ENCODE measurements around the gene CRADD.

DNA sequence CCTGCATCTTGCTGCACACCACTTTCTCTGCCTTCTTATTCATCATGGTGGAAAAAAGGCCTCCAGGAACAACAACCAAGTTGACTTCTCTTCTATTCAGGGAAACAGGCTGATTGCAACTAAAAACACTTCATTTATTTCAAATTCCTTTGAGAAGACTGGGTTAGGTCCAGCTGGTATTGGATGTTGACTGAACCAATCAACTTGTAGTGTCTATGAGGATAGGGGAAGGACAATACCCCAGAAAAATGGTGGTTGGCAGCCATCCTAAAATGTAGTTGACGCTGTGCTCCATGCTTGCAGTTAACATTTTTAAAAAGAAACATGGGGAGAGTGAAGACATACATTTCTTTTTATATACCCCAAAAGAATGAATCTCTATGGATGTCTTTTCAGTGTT is 34.4 kb upstream of the CRADD start:
- TF ChIP-seq, protein P1, sequence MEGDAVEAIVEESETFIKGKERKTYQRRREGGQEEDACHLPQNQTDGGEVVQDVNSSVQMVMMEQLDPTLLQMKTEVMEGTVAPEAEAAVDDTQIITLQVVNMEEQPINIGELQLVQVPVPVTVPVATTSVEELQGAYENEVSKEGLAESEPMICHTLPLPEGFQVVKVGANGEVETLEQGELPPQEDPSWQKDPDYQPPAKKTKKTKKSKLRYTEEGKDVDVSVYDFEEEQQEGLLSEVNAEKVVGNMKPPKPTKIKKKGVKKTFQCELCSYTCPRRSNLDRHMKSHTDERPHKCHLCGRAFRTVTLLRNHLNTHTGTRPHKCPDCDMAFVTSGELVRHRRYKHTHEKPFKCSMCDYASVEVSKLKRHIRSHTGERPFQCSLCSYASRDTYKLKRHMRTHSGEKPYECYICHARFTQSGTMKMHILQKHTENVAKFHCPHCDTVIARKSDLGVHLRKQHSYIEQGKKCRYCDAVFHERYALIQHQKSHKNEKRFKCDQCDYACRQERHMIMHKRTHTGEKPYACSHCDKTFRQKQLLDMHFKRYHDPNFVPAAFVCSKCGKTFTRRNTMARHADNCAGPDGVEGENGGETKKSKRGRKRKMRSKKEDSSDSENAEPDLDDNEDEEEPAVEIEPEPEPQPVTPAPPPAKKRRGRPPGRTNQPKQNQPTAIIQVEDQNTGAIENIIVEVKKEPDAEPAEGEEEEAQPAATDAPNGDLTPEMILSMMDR (IDR thresholded peaks at IDR 0.05), result no peak
- no peak for TF ChIP-seq EZH2 (IDR thresholded peaks at IDR 0.05)
